HEK293 (cell line): Measurements from ENCODE around the gene MRPL33.

ENCODE experiments used
- CTCF ChIA-PET: fragments of 350-600 bp; formaldehyde crosslinking; extraction: SDS; loops from one replicate; lab custom pipeline; 2021; ENCODE audit warnings: antibody characterized with exemption; lab: Yijun Ruan, JAX
- POLR2A ChIA-PET: fragments of 300-600 bp; formaldehyde crosslinking; extraction: SDS; loops from one replicate; lab custom pipeline; 2020; ENCODE audit warnings: antibody characterized with exemption, inconsistent platforms; lab: Yijun Ruan, JAX
- H3K27ac ChIP-seq: fragments of 200-500 bp; sonication (Bioruptor generic); 2 replicates; pipeline ENCODE4 v1.5.1; 2014; ENCODE audit warnings: low read depth, low read length, control low read depth, inconsistent platforms; ENCODE audit errors: extremely low read depth
- H3K36me3 ChIP-seq, 2 experiments: fragments of 200-500 bp in 1 of 2; sonication (Bioruptor generic) in 1 of 2; 1 replicate in 1 of 2; 2 replicates in 1 of 2; pipeline ENCODE4 v1.5.1; 2014 to 2017; ENCODE audit warnings: inconsistent platforms in 2 of 2, low read length in 2 of 2; ENCODE audit not compliant: control insufficient read depth in 2 of 2, insufficient read depth in 1 of 2
- H3K4me1 ChIP-seq: fragments of 200-500 bp; sonication (Bioruptor generic); 2 replicates; pipeline ENCODE4 v1.5.1; 2014; ENCODE audit warnings: mild to moderate bottlenecking, low read length, inconsistent platforms; ENCODE audit not compliant: control insufficient read depth, insufficient read depth
- H3K4me3 ChIP-seq: 2 replicates; pipeline ENCODE4 v1.5.1; 2011; ENCODE audit warnings: low read depth, mild to moderate bottlenecking, control low read depth, low read length, moderate library complexity
- H3K9me3 ChIP-seq: fragments of 200-500 bp; sonication (Bioruptor generic); 2 replicates; pipeline ENCODE4 v1.5.1; 2014; ENCODE audit warnings: low read depth, low read length, inconsistent platforms; ENCODE audit not compliant: control insufficient read depth, insufficient read depth
- BCL11A ChIP-seq: fragments of 450-650 bp; formaldehyde crosslinking; IDR thresholded peaks from 2 replicates; pipeline ENCODE4 v1.5.1; 2016; ENCODE audit warnings: low read depth, missing biosample characterization, missing genetic modification characterization
- GLI4 ChIP-seq: fragments of 450-650 bp; formaldehyde crosslinking; IDR thresholded peaks from 2 replicates; pipeline ENCODE4 v1.5.1; 2016; ENCODE audit warnings: missing biosample characterization, missing genetic modification characterization
- HOXC10 ChIP-seq: sonication (generic); formaldehyde crosslinking; IDR thresholded peaks from 2 replicates; pipeline ENCODE4 v1.8.1; 2023; ENCODE audit warnings: mild to moderate bottlenecking, missing genetic modification reagents
- KLF17 ChIP-seq: fragments of 450-650 bp; formaldehyde crosslinking; IDR thresholded peaks from 2 replicates; pipeline ENCODE4 v1.5.1; 2016; ENCODE audit warnings: missing biosample characterization, missing genetic modification characterization
- SCRT2 ChIP-seq: fragments of 450-650 bp; formaldehyde crosslinking; IDR thresholded peaks from 2 replicates; pipeline ENCODE4 v1.5.1; 2016; ENCODE audit warnings: missing biosample characterization, missing genetic modification characterization
- ZBTB17 ChIP-seq: fragments of 450-650 bp; formaldehyde crosslinking; IDR thresholded peaks from 2 replicates; pipeline ENCODE4 v1.5.1; 2016; ENCODE audit warnings: missing biosample characterization, missing genetic modification characterization
- ZEB2 ChIP-seq: fragments of 450-650 bp; formaldehyde crosslinking; IDR thresholded peaks from 2 replicates; pipeline ENCODE4 v1.5.1; 2016; ENCODE audit warnings: missing biosample characterization, missing genetic modification characterization
- ZFP3 ChIP-seq: fragments of 450-650 bp; formaldehyde crosslinking; IDR thresholded peaks from 2 replicates; pipeline ENCODE4 v1.5.1; 2016; ENCODE audit warnings: low read depth, missing biosample characterization, missing genetic modification characterization
- ZNF10 ChIP-seq: fragments of 450-650 bp; formaldehyde crosslinking; IDR thresholded peaks from 2 replicates; pipeline ENCODE4 v1.5.1; 2017; ENCODE audit warnings: missing biosample characterization, missing genetic modification characterization
- ZNF112 ChIP-seq: fragments of 450-650 bp; formaldehyde crosslinking; IDR thresholded peaks from 2 replicates; pipeline ENCODE4 v1.5.0; 2017; ENCODE audit warnings: missing biosample characterization, missing genetic modification characterization
- ZNF157 ChIP-seq: fragments of 450-650 bp; formaldehyde crosslinking; IDR thresholded peaks from 2 replicates; pipeline ENCODE4 v1.5.1; 2016; ENCODE audit warnings: missing biosample characterization, missing genetic modification characterization
- ZNF239 ChIP-seq: fragments of 450-650 bp; formaldehyde crosslinking; IDR thresholded peaks from 2 replicates; pipeline ENCODE4 v1.5.1; 2016; ENCODE audit warnings: missing biosample characterization, missing genetic modification characterization
- ZNF280D ChIP-seq: fragments of 450-650 bp; formaldehyde crosslinking; IDR thresholded peaks from 2 replicates; pipeline ENCODE4 v1.5.1; 2016; ENCODE audit warnings: missing biosample characterization, missing genetic modification characterization
- ZNF324 ChIP-seq: fragments of 450-650 bp; formaldehyde crosslinking; IDR thresholded peaks from 2 replicates; pipeline ENCODE4 v1.5.1; 2016; ENCODE audit warnings: missing biosample characterization, missing genetic modification characterization
- ZNF350 ChIP-seq: fragments of 450-650 bp; formaldehyde crosslinking; IDR thresholded peaks from 2 replicates; pipeline ENCODE4 v1.5.0; 2017; ENCODE audit warnings: missing biosample characterization, mild to moderate bottlenecking, missing genetic modification characterization
- ZNF398 ChIP-seq: fragments of 450-650 bp; formaldehyde crosslinking; IDR thresholded peaks from 2 replicates; pipeline ENCODE4 v1.5.1; 2017; ENCODE audit warnings: missing biosample characterization, missing genetic modification characterization
- ZNF449 ChIP-seq: fragments of 450-650 bp; formaldehyde crosslinking; IDR thresholded peaks from 2 replicates; pipeline ENCODE4 v1.5.1; 2017; ENCODE audit warnings: missing biosample characterization, mild to moderate bottlenecking, missing genetic modification characterization, moderate library complexity
- ZNF488 ChIP-seq: fragments of 450-650 bp; formaldehyde crosslinking; IDR thresholded peaks from 2 replicates; pipeline ENCODE4 v1.5.1; 2016; ENCODE audit warnings: missing biosample characterization, missing genetic modification characterization
- ZNF548 ChIP-seq: fragments of 450-650 bp; formaldehyde crosslinking; IDR thresholded peaks from 2 replicates; pipeline ENCODE4 v1.5.1; 2016; ENCODE audit warnings: missing biosample characterization, missing genetic modification characterization
- ZNF580 ChIP-seq: fragments of 450-650 bp; formaldehyde crosslinking; IDR thresholded peaks from 2 replicates; pipeline ENCODE4 v1.5.1; 2016; ENCODE audit warnings: missing biosample characterization, missing genetic modification characterization
- ZNF704 ChIP-seq: fragments of 450-650 bp; formaldehyde crosslinking; IDR thresholded peaks from 2 replicates; pipeline ENCODE4 v1.5.1; 2016; ENCODE audit warnings: missing biosample characterization, missing genetic modification characterization

MRPL33 gene

GRCh38 chr2:27811768-27812167 lies 40.2 kb downstream of the MRPL33 start (continued):
- TF ChIP-seq ZNF449 (tag by site-specific recombination) (no peak), ZFP3 (tag by site-specific recombination) (no peak), ZNF112 (no peak)
- TF ChIP-seq, all 188 proteins: peak for 0

GRCh38 chr2:27814758-27815157 lies 43.2 kb downstream of the MRPL33 start:
- no peak overlapping the region for H3K27ac ChIP-seq
- H3K36me3 ChIP-seq: no peaks in the 10 kb centered on the region
- H3K4me1 ChIP-seq: no peaks in the 10 kb centered on the region
- ChIA-PET POLR2A (no interaction called here), CTCF (no interaction called here)
- TF ChIP-seq ZNF488: no peak
- TF ChIP-seq ZNF704 (tag by site-specific recombination): no peak
- no peaks in the 10 kb centered on the region for H3K9me3 ChIP-seq
- no peak overlapping the region for H3K4me3 ChIP-seq

- CTCF ChIA-PET: interaction anchor here (0.5 kb wide), 1 partner anchor 576 kb away, joined by 4 read pairs; no protein-coding TSS in a partner anchor
- no peak for TF ChIP-seq ZNF280D (tag by site-specific recombination)
- TF ChIP-seq ZNF548 (tag by site-specific recombination): no peak
- no peak for TF ChIP-seq SCRT2
- no peak for TF ChIP-seq ZNF157 (tag by site-specific recombination)
- Histone ChIP-seq H3K4me3 (no peak overlapping the region), H3K4me1 (no peaks in the 10 kb centered on the region), H3K36me3 (no peaks in the 10 kb centered on the region), H3K27ac (no peak overlapping the region), H3K9me3 (no peaks in the 10 kb centered on the region)
- POLR2A ChIA-PET: no interaction called here
These were observed 44.4 kb downstream of the MRPL33 start for GRCh38 chr2:27815860-27816438.

GRCh38 chr2:27822049-27822448 lies 50.5 kb downstream of the MRPL33 start:
- ChIA-PET POLR2A (no interaction called here), CTCF (interaction anchor here (0.6 kb wide), 1 partner anchor 9 kb away, joined by 3 read pairs; no protein-coding TSS in a partner anchor)
- H3K9me3 ChIP-seq: no peaks in the 10 kb centered on the region
- H3K36me3 ChIP-seq: no peaks in the 10 kb centered on the region
- H3K4me3 ChIP-seq: no peak overlapping the region
- H3K27ac ChIP-seq: no peak overlapping the region
- H3K4me1 ChIP-seq: no peaks in the 10 kb centered on the region
- TF ChIP-seq ZEB2 (tag by site-specific recombination) (no peak), ZNF350 (tag by site-specific recombination) (no peak), ZBTB17 (tag by site-specific recombination) (no peak), ZNF398 (tag by site-specific recombination) (no peak), ZNF239 (tag by site-specific recombination) (no peak), HOXC10 (CRISPR knock-in tag) (no peak), ZNF324 (tag by site-specific recombination) (no peak), BCL11A (tag by site-specific recombination) (no peak), ZNF10 (tag by site-specific recombination) (no peak), KLF17 (tag by site-specific recombination) (no peak), ZNF580 (tag by site-specific recombination) (no peak), GLI4 (tag by site-specific recombination) (no peak)
